Right ventricle myocardium superior (tissue), 1 donor: Measurements from ENCODE around the gene SDCBP2. TPM values are rescaled to one million over a fixed set of nuclear protein-coding genes. Genes with fewer than 3 reads are reported as not detected.

Experiments used
- ATAC-seq: fragments of 200-7000 bp; cut with Tn5 transposase; one replicate; pipeline ENCODE4 v1.9.1; 2020; ENCODE audit warnings: mild to moderate bottlenecking; ENCODE audit not compliant: poor library complexity
- DNase-seq: peaks from one replicate; pipeline ENCODE4 v3.0.0-alpha.2; 2020
- intact Hi-C: fragments of 100-400 bp; cut with DNase I; formaldehyde crosslinking; loops from one replicate; pipeline ENCODE4 v1.11.2; 2022
- total RNA-seq: library from RNA; stranded (reverse); fragmentation: NEBNext Ultra II Directional; extraction: Animal tissue kit (Norgen Biotek cat#: 25700); gene quantifications from one replicate; pipeline ENCODE4 v1.2.1, GENCODE V29; 2021
- donor health status: DM: no; HTN: yes; CAD: no; lungs with severe emphysema.

Gene SDCBP2
- total RNA-seq, 1 donor from 2014 or later, result 2.5 TPM

GRCh38 chr20:1287787-1288569 lies 41.0 kb downstream of the SDCBP2 start:
- intact Hi-C loops, result no loop called here

GRCh38 chr20:1287306-1287705 lies 41.6 kb downstream of the SDCBP2 start:
- intact Hi-C loops, result no loop called here
- ATAC-seq (no peak), DNase-seq (no peak)

More at GRCh38 chr20:1287787-1288569, 41.0 kb downstream of the SDCBP2 start:
- peak; percentile 77 for ATAC-seq
- no peak for DNase-seq

GRCh38 chr20:1286267-1287024 lies 42.5 kb downstream of the SDCBP2 start:
- intact Hi-C loops, result no loop called here
- ATAC-seq, result no peak
- DNase-seq, result no peak

GRCh38 chr20:1283522-1284510 lies 45.1 kb downstream of the SDCBP2 start:
- DNase-seq, result no peak

GRCh38 chr20:1282966-1283365 lies 46.0 kb downstream of the SDCBP2 start:
- intact Hi-C loops, result no loop called here
- DNase-seq, result no peak

More at GRCh38 chr20:1283522-1284510, 45.1 kb downstream of the SDCBP2 start:
- no peak for ATAC-seq
- intact Hi-C loops, result no loop called here

GRCh38 chr20:1281279-1282057 lies 47.5 kb downstream of the SDCBP2 start:
- intact Hi-C loops, result no loop called here

More at GRCh38 chr20:1282966-1283365, 46.0 kb downstream of the SDCBP2 start:
- no peak for ATAC-seq

GRCh38 chr20:1280195-1281102 lies 48.5 kb downstream of the SDCBP2 start:
- intact Hi-C loops, result no loop called here
- DNase-seq (no peak), ATAC-seq (peak; percentile 49)

More at GRCh38 chr20:1281279-1282057, 47.5 kb downstream of the SDCBP2 start:
- ATAC-seq (peak; percentile 67), DNase-seq (no peak)

- intact Hi-C loops, result no loop called here
- no peak for DNase-seq
- no peak for ATAC-seq
These were observed 49.9 kb downstream of the SDCBP2 start for GRCh38 chr20:1278993-1279392.

GRCh38 chr20:1277529-1278322 lies 51.2 kb downstream of the SDCBP2 start:
- no peak for ATAC-seq
- intact Hi-C loops, result no loop called here
- DNase-seq, result no peak

GRCh38 chr20:1275919-1276318 lies 53.0 kb downstream of the SDCBP2 start:
- DNase-seq (no peak), ATAC-seq (no peak)
- intact Hi-C loops, result no loop called here

- ATAC-seq (no peak), DNase-seq (no peak)
These were observed 54.2 kb downstream of the SDCBP2 start for GRCh38 chr20:1274485-1275311.

GRCh38 chr20:1273366-1273765 lies 55.6 kb downstream of the SDCBP2 start:
- intact Hi-C loops, result no loop called here
- ATAC-seq, result no peak
- no peak for DNase-seq

More at GRCh38 chr20:1274485-1275311, 54.2 kb downstream of the SDCBP2 start:
- intact Hi-C loops, result no loop called here

GRCh38 chr20:1272368-1273100 lies 56.4 kb downstream of the SDCBP2 start:
- no peak for DNase-seq
- no peak for ATAC-seq
- intact Hi-C loops, result no loop called here

GRCh38 chr20:1269850-1270249 lies 59.1 kb downstream of the SDCBP2 start:
- intact Hi-C loops, result no loop called here
- DNase-seq (no peak), ATAC-seq (no peak)

- ATAC-seq (no peak), DNase-seq (no peak)
- intact Hi-C loops, result no loop called here
These were observed 59.7 kb downstream of the SDCBP2 start for GRCh38 chr20:1269235-1269634.
